Fibroblast of villous mesenchyme (primary cell): ENCODE measurements around the gene TSPAN14. TPM values are rescaled to one million over a fixed set of nuclear protein-coding genes. Genes with fewer than 3 reads are reported as not detected.

Experiments
- DNase-seq: peaks from one replicate; pipeline ENCODE4 v3.0.0-alpha.2; 2010; ENCODE audit warnings: low read depth
- H3K4me3 ChIP-seq: 2 replicates; pipeline ENCODE4 v1.5.1; 2011; ENCODE audit warnings: low read depth, mild to moderate bottlenecking, low read length
- CTCF ChIP-seq: IDR thresholded peaks from 2 replicates; pipeline ENCODE4 v1.5.1; 2012; ENCODE audit warnings: low read depth, mild to moderate bottlenecking, low read length; ENCODE audit not compliant: insufficient read depth
- total RNA-seq: library from RNA; depleted of rRNA; stranded (reverse); fragments of >200 nt; gene quantifications from 2 replicates; pipeline ENCODE4 v1.2.3, GENCODE V29; 2012

The TSPAN14 gene
- total RNA-seq, 1 donor = 51.4 TPM

- peak overlapping the region; percentile 40 for H3K4me3 ChIP-seq
- DNase-seq = peak; percentile 97
- no peak for TF ChIP-seq CTCF
These were observed 5.1 kb downstream of the TSPAN14 start for GRCh38 chr10:80459047-80459865.

GRCh38 chr10:80460399-80461207, 6.5 kb downstream of the TSPAN14 start:
- TF ChIP-seq CTCF = no peak
- no peak for DNase-seq
- no peak overlapping the region for H3K4me3 ChIP-seq

- TF ChIP-seq CTCF = no peak
- peak; percentile 59 for DNase-seq
- H3K4me3 ChIP-seq = no peak overlapping the region
These were observed 7.4 kb downstream of the TSPAN14 start for GRCh38 chr10:80461208-80462183.

GRCh38 chr10:80462299-80462980, 8.3 kb downstream of the TSPAN14 start:
- DNase-seq = peak; percentile 72
- TF ChIP-seq CTCF = no peak
- H3K4me3 ChIP-seq = peak overlapping the region; percentile 28

GRCh38 chr10:80462981-80463741, 9.1 kb downstream of the TSPAN14 start:
- peak; percentile 64 for DNase-seq
- peak overlapping the region; percentile 28 for H3K4me3 ChIP-seq
- TF ChIP-seq CTCF = no peak
